Measurements from ENCODE around the gene MTA1.

GRCh38 chr14:105381446-105382342, 37.9 kb upstream of the MTA1 start:
- TF ChIP-seq CTCF (IDR thresholded peaks at IDR 0.05; ENCODE audit: low read depth, low read length, poor library complexity, severe bottlenecking), result no peak
- TF ChIP-seq EZH2phosphoT487 (IDR thresholded peaks at IDR 0.05; ENCODE audit: borderline replicate concordance, low read length), result no peak
